ENCODE measurements around the gene NFKB1. TPM values are rescaled to one million over a fixed set of nuclear protein-coding genes. Genes with fewer than 3 reads are reported as not detected.

Gene NFKB1
- total and polyA plus RNA-seq, 10 donors = 15.9 to 94.4 (median 55.3) TPM

DNA sequence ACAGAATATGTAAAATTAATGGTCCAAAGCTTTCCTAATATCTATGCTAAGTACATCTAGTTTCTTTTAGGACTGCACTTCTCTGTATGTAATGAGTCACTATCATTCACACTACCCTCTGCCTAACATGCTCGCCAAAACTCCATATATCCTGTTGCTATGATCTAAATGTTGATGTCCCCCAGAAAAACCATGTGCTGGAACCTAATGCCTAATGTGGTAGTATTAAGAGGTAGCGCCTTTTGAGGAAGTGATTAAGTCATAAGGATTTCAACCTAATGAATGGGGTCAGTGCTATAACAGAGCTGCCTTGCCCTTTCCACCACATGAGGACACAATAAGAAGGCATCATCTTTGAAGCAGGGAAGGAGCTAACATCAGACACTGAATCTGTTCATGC is 34.9 kb upstream of the NFKB1 start:
- 73 to 78% (median 77%) methylated on average over 2 of the region's 2 CpGs for WGBS, 5 donors
- no peak overlapping the region for H3K27ac ChIP-seq
- peaks cover 0 to 10% (median 8%) of the 10 kb centered on the region in 8 donors for H3K9me3 ChIP-seq
- intact Hi-C loops (cut with DNase I; ENCODE audit: low total_unique reads) = no loop called here
- peaks cover 0 to 9% (median 2%) of the 10 kb centered on the region in 6 donors for H3K4me1 ChIP-seq
- TF ChIP-seq POLR2A (IDR thresholded peaks at IDR 0.05) (no peak), POLR2AphosphoS5 (IDR thresholded peaks at IDR 0.05) (no peak)
- TF ChIP-seq, protein P1, sequence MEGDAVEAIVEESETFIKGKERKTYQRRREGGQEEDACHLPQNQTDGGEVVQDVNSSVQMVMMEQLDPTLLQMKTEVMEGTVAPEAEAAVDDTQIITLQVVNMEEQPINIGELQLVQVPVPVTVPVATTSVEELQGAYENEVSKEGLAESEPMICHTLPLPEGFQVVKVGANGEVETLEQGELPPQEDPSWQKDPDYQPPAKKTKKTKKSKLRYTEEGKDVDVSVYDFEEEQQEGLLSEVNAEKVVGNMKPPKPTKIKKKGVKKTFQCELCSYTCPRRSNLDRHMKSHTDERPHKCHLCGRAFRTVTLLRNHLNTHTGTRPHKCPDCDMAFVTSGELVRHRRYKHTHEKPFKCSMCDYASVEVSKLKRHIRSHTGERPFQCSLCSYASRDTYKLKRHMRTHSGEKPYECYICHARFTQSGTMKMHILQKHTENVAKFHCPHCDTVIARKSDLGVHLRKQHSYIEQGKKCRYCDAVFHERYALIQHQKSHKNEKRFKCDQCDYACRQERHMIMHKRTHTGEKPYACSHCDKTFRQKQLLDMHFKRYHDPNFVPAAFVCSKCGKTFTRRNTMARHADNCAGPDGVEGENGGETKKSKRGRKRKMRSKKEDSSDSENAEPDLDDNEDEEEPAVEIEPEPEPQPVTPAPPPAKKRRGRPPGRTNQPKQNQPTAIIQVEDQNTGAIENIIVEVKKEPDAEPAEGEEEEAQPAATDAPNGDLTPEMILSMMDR (IDR thresholded peaks at IDR 0.05 in 8 of 11, conservative IDR thresholded peaks at IDR 0.05 in 3 of 11) = no peak
- no peak for DNase-seq
- no peaks in the 10 kb centered on the region for H3K36me3 ChIP-seq
- no peaks in the 10 kb centered on the region for H3K27me3 ChIP-seq (replicated peaks in 1 of 7)
- H3K4me3 ChIP-seq = no peak overlapping the region

DNA sequence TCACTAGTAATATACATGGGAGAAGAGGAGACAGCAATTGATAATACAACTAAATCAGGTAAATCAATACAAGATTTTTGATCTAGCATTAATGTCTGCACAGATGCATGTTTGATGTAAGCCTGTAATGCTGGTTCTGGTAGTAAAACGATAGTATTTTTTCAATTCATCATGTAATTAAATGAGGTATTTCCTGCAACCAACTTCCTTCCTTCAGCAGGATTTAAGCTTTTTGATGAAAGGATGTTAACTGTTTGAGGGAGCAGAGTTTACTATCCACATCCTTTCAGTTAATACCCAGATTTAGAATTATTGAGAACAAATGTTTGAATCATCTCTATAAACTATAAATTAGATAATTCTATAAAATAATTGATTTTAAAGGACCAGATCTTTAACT is 31.4 kb upstream of the NFKB1 start:
- WGBS, 5 donors = 0 to 4% (median 2%) methylated on average over 1 of the region's 1 CpG
- H3K4me1 ChIP-seq = peaks cover 0 to 9% (median 2%) of the 10 kb centered on the region in 6 donors
- TF ChIP-seq POLR2AphosphoS5 (IDR thresholded peaks at IDR 0.05) (no peak), POLR2A (IDR thresholded peaks at IDR 0.05) (no peak)
- TF ChIP-seq, protein P1 (IDR thresholded peaks at IDR 0.05 in 8 of 11, conservative IDR thresholded peaks at IDR 0.05 in 3 of 11) = no peak
- DNase-seq = no peak
- peaks cover 0 to 2% (median 0%) of the 10 kb centered on the region in 8 donors for H3K9me3 ChIP-seq
- no peak overlapping the region for H3K4me3 ChIP-seq
- no peaks in the 10 kb centered on the region for H3K36me3 ChIP-seq
- intact Hi-C loops (cut with DNase I; ENCODE audit: low total_unique reads) = no loop called here
- no peak overlapping the region for H3K27ac ChIP-seq
- H3K27me3 ChIP-seq (replicated peaks in 1 of 7) = no peaks in the 10 kb centered on the region

DNA sequence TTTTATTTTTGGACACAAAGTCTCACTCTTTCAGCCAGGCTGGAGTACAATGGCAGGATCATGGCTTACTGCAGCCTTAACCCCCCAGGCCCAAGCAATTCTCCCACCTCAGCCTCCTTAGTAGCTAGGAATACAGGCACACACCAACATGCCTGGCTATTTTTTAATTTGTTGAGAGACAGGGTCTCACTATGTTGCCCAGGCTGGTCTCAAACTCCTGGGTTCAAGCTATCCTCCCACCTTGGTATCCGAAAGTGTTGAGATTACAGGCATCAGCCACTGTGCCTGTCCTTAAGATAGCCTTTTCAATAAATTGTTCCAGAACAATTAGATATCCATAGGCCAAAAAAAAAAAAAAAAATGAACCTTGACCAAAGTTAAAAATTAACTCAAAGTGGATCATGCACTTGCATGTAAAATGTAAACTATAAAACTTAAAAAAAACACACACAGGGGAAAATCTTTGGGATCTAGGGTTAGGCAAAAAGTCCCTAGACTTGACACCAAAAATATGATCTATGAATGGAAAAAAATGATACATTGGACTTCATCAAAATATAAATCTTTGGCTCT is 28.6 kb upstream of the NFKB1 start:
- WGBS, 5 donors = 87 to 100% (median 97%) methylated on average over 1 of the region's 1 CpG
- no peak overlapping the region for H3K27ac ChIP-seq
- intact Hi-C loops (cut with DNase I; ENCODE audit: low total_unique reads) = no loop called here
- TF ChIP-seq, protein P1 (IDR thresholded peaks at IDR 0.05 in 8 of 11, conservative IDR thresholded peaks at IDR 0.05 in 3 of 11) = no peak
- no peak for TF ChIP-seq POLR2AphosphoS5 (IDR thresholded peaks at IDR 0.05)
- TF ChIP-seq POLR2A (IDR thresholded peaks at IDR 0.05) = no peak
- H3K4me1 ChIP-seq = peaks cover 0 to 9% (median 2%) of the 10 kb centered on the region in 6 donors
- peaks cover 0 to 25% (median 11%) of the 10 kb centered on the region in 8 donors for H3K9me3 ChIP-seq
- DNase-seq = no peak
- H3K27me3 ChIP-seq (replicated peaks in 1 of 7) = no peaks in the 10 kb centered on the region
- no peaks in the 10 kb centered on the region for H3K36me3 ChIP-seq
- H3K4me3 ChIP-seq = no peak overlapping the region

DNA sequence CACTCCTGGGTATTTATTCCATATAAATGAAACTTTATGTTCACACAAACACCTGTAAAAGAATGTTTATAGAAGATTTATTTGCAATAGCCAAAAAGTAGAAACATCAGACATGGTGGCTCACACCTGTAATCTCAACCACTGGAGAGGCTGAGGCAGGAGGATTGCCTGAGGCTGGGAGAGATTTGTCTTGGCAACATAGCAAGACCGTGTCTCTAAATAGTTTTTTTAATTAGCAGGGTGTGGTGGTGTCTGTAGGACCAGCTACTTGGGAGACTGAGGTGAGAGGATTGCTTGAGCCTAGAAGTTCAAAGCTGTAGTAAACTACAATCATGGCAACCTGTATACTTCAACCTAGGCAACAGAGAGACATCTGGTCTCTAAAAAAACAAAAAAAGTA is 27.7 kb upstream of the NFKB1 start:
- no peaks in the 10 kb centered on the region for H3K27me3 ChIP-seq (replicated peaks in 1 of 7)
- WGBS, 5 donors = 64 to 83% (median 80%) methylated on average over 1 of the region's 1 CpG

More for the DNA sequence above, 27.7 kb upstream of the NFKB1 start:
- Histone ChIP-seq H3K27ac (no peak overlapping the region), H3K4me1 (peaks cover 0 to 9% (median 2%) of the 10 kb centered on the region in 6 donors), H3K4me3 (no peak overlapping the region), H3K36me3 (no peaks in the 10 kb centered on the region), H3K9me3 (peaks cover 0 to 34% (median 11%) of the 10 kb centered on the region in 8 donors)
- TF ChIP-seq, protein P1 (IDR thresholded peaks at IDR 0.05 in 8 of 11, conservative IDR thresholded peaks at IDR 0.05 in 3 of 11) = no peak
- no peak for TF ChIP-seq POLR2AphosphoS5 (IDR thresholded peaks at IDR 0.05)
- no peak for TF ChIP-seq POLR2A (IDR thresholded peaks at IDR 0.05)
- intact Hi-C loops (cut with DNase I; ENCODE audit: low total_unique reads) = no loop called here
- DNase-seq = no peak
